ENCODE measurements around the gene TSPAN31. TPM values are rescaled to one million over a fixed set of nuclear protein-coding genes. Genes with fewer than 3 reads are reported as not detected.
"Not testable (repeated sequence)": the region's sequence is repeated elsewhere in the genome, so short reads cannot be mapped to it uniquely, and the experiment has no call there.

Gene TSPAN31
- total RNA-seq, 2 experiments from 2014 or later = 11.7 to 15.0 TPM

DNA sequence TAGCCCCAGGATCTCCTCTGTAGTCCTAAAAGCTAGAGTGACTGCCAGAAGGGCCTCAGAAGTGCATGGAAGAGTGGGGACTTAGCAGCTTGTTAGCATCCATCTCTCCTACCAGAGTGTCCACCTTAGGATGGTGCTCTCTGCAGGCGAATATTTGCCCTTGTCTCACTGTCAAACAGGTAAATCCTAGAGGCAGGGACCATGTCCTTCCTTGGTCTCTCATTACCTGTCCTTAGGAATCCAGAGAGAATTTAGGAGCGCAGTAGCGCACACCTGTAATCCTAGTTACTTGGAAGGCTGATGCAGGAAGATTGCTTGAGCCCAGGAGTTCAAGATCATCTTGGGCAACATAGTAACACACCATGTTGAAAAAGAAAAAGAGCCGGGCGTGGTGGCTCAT is 27.7 kb upstream of the TSPAN31 start:
- H3K36me3 Mint-ChIP-seq = peaks cover 43% of the 10 kb centered on the region
- no peak overlapping the region for H3K27ac Mint-ChIP-seq
- intact Hi-C loops (cut with micrococcal nuclease) = no loop called here
- DNase-seq = no peak
- no peaks in the 10 kb centered on the region for H3K9me3 Mint-ChIP-seq
- no peaks in the 10 kb centered on the region for H3K4me1 Mint-ChIP-seq (ENCODE audit: low read depth)
- POLR2A ChIA-PET = no interaction called here
- no peaks in the 10 kb centered on the region for H3K27me3 Mint-ChIP-seq
- CTCF ChIA-PET = no interaction called here
- H3K4me3 Mint-ChIP-seq = no peak overlapping the region

DNA sequence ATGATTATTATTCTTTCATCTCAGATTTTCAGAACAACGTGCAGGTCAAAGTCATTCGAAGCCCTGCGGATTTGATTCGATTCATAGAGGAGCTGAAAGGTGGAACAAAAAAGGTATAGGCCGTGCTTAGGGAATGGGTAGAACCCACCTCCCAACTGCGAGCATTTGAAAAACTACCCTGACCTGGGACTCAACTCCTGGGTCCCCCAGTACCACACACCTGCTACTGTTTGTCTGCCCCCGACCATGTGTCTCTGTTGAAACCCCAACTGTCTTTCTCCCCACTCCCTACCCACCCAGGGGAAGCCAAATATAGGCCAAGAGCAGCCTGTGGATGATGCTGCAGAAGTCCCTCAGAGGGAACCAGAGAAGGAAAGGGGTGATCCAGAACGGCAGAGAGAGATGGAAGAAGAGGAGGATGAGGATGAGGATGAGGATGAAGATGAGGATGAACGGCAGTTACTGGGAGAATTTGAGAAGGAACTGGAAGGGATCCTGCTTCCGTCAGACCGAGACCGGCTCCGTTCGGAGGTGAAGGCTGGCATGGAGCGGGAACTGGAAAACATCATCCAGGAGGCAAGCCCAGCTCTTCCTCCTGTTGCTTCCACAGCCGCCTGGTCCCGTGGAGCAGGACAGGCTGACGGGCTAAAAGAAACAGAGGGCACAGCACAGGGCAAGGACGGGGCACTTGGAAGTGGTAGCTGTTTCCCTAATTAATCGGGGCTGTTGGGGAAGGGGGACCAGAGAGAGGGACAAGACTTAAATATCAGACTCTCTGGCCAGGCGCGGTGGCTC is 26.8 kb upstream of the TSPAN31 start:
- no peaks in the 10 kb centered on the region for H3K9me3 Mint-ChIP-seq
- intact Hi-C loops (cut with micrococcal nuclease) = no loop called here
- no peak overlapping the region for H3K4me3 Mint-ChIP-seq
- peaks cover 43% of the 10 kb centered on the region for H3K36me3 Mint-ChIP-seq
- CTCF ChIA-PET = interaction anchor here (1.9 kb wide), 1 partner anchor 24 kb away, joined by 5 read pairs; no protein-coding TSS in a partner anchor
- POLR2A ChIA-PET = no interaction called here
- H3K27me3 Mint-ChIP-seq = no peaks in the 10 kb centered on the region
- no peaks in the 10 kb centered on the region for H3K4me1 Mint-ChIP-seq (ENCODE audit: low read depth)
- no peak for DNase-seq
- H3K27ac Mint-ChIP-seq = no peak overlapping the region

DNA sequence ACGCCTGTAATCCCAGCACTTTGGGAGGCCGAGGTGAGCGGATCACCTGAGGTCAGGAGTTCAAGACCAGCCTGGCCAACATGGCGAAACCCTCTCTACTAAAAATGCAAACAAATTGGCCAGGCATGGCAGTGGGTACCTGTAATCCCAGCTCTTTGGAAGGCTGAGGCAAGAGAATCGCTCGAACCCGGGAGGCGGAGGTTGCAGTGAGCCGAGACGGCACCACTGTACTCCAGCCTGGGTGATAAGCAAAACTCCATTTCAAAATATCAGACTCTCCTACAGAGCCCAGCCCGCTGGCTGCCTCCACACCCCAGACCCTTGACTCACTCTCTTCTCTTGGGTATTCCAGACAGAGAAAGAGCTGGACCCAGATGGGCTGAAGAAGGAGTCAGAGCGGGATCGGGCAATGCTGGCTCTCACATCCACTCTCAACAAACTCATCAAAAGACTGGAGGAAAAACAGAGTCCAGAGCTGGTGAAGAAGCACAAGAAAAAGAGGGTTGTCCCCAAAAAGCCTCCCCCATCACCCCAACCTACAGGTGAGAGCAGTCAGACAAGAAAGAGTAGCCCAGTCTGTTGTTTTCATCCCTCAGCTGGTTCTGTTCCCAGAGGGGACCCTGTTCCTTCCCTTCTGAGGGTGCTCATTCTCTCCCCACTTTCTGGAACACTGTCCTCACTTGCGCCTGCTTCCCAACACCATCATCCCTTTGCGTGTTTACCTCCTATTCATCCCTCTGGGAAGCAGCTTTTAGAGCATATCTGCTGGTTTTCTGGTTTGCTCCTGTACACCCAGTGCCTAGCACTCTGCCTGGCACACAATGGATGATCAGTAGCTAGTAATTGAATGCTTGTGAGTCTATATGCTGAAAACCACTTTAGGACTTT is 26.0 kb upstream of the TSPAN31 start:
- DNase-seq = no peak
- ChIA-PET POLR2A (no interaction called here), CTCF (interaction anchor here (0.6 to 1.9 kb wide), 2 partner anchors 18 to 23 kb away, joined by 3 to 5 read pairs; no protein-coding TSS in a partner anchor)
- Mint-ChIP-seq H3K27ac (no peak overlapping the region), H3K4me1 (ENCODE audit: low read depth) (no peaks in the 10 kb centered on the region), H3K4me3 (no peak overlapping the region), H3K36me3 (peaks cover 41% of the 10 kb centered on the region), H3K9me3 (no peaks in the 10 kb centered on the region), H3K27me3 (no peaks in the 10 kb centered on the region)
- intact Hi-C loops (cut with micrococcal nuclease) = no loop called here

DNA sequence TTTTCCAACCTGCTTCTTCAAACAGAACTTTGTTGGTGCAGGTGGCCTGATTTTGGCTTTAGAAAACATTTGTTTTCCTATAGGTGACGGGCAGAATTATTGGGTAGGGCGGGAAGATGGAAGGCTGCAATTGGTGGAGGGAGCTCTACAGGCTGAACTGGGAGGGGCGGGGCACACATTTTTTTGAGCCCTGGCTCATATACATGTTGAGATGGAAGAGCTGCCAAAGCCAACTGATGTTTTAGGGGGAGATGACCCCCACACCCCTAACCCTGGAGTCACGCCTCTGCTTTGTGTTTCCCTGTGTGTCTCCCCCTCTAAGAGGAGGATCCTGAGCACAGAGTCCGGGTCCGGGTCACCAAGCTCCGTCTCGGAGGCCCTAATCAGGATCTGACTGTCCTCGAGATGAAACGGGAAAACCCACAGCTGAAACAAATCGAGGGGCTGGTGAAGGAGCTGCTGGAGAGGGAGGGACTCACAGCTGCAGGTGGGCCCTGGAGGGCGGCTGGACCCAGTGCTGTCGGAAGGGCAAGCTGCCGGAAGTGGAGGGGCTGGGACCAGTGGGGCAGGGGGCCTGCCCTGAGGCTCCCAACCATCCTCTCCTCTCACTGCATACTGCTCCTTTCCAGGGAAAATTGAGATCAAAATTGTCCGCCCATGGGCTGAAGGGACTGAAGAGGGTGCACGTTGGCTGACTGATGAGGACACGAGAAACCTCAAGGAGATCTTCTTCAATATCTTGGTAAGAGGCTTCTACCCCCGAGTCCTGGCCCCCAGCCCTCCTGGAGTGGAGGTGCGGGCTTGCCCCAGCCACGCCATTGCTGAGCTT is 24.8 kb upstream of the TSPAN31 start:
- Mint-ChIP-seq H3K27me3 (no peaks in the 10 kb centered on the region), H3K4me1 (ENCODE audit: low read depth) (no peaks in the 10 kb centered on the region), H3K27ac (no peak overlapping the region), H3K36me3 (peaks cover 40% of the 10 kb centered on the region), H3K9me3 (no peaks in the 10 kb centered on the region), H3K4me3 (no peak overlapping the region)
- intact Hi-C loops (cut with micrococcal nuclease) = no loop called here
- POLR2A ChIA-PET = interaction anchor here (1.5 kb wide), 1 partner anchor 22 kb away, joined by 3 read pairs; no protein-coding TSS in a partner anchor
- DNase-seq = no peak
- CTCF ChIA-PET = interaction anchor here (1.9 kb wide), 1 partner anchor 22 kb away, joined by 5 read pairs; no protein-coding TSS in a partner anchor

DNA sequence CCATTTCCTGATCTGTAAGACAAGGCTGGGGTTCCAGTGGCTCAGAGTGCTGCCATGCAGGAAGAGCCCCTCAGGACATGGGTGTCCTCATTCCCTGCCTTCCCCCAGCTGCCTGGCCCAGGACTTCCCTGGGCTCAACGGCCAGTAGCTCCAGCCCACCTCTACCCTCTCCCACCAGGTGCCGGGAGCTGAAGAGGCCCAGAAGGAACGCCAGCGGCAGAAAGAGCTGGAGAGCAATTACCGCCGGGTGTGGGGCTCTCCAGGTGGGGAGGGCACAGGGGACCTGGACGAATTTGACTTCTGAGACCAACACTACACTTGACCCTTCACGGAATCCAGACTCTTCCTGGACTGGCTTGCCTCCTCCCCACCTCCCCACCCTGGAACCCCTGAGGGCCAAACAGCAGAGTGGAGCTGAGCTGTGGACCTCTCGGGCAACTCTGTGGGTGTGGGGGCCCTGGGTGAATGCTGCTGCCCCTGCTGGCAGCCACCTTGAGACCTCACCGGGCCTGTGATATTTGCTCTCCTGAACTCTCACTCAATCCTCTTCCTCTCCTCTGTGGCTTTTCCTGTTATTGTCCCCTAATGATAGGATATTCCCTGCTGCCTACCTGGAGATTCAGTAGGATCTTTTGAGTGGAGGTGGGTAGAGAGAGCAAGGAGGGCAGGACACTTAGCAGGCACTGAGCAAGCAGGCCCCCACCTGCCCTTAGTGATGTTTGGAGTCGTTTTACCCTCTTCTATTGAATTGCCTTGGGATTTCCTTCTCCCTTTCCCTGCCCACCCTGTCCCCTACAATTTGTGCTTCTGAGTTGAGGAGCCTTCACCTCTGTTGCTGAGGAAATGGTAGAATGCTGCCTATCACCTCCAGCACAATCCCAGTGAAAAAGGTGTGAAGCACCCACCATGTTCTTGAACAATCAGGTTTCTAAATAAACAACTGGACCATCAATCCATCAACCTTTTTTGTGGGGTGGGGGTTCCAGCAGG is 23.9 kb upstream of the TSPAN31 start:
- Mint-ChIP-seq H3K36me3 (peaks cover 39% of the 10 kb centered on the region), H3K27ac (no peak overlapping the region), H3K9me3 (no peaks in the 10 kb centered on the region), H3K4me3 (no peak overlapping the region), H3K4me1 (ENCODE audit: low read depth) (no peaks in the 10 kb centered on the region), H3K27me3 (no peaks in the 10 kb centered on the region)
- DNase-seq = no peak
- intact Hi-C loops (cut with micrococcal nuclease) = no loop called here
- ChIA-PET POLR2A (interaction anchor here (1.5 kb wide), 1 partner anchor 21 kb away, joined by 3 read pairs; no protein-coding TSS in a partner anchor), CTCF (no interaction called here)

DNA sequence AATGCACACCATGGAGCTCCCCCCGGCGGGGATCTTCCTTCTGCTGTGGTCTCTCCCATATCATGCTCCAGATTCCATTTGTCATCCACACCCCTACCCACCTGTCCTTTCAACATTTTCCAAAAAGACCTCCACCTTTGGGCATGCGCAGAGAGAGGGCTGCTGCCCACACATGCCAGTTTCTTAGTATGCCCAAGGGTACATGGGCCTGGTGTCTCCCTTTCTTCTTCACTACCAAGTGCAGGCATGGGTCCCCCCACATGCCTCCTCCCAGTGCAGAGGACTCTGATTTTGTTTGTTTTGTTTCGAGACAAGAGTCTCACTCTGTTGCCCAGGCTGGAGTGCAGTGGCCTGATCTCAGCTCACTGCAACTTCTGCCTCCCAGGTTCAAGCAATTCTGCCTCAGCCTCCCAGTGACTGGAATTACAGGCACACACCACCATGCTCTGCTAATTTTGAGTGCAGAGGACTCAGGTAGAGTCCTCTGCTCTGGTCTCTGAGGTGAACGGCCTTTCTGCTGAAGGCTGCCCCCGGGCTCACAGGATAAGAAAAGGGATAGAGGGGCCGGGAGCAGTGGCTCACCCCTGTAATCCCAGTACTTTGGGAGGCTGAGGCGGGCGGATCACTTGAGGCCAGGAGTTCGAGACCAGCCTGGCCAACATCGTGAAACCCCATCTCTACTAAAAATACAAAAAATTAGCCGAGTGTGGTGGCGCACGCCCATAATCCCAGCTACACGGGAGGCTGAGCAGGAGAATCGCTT is 22.8 kb upstream of the TSPAN31 start:
- CTCF ChIA-PET = not testable (repeated sequence)

DNA sequence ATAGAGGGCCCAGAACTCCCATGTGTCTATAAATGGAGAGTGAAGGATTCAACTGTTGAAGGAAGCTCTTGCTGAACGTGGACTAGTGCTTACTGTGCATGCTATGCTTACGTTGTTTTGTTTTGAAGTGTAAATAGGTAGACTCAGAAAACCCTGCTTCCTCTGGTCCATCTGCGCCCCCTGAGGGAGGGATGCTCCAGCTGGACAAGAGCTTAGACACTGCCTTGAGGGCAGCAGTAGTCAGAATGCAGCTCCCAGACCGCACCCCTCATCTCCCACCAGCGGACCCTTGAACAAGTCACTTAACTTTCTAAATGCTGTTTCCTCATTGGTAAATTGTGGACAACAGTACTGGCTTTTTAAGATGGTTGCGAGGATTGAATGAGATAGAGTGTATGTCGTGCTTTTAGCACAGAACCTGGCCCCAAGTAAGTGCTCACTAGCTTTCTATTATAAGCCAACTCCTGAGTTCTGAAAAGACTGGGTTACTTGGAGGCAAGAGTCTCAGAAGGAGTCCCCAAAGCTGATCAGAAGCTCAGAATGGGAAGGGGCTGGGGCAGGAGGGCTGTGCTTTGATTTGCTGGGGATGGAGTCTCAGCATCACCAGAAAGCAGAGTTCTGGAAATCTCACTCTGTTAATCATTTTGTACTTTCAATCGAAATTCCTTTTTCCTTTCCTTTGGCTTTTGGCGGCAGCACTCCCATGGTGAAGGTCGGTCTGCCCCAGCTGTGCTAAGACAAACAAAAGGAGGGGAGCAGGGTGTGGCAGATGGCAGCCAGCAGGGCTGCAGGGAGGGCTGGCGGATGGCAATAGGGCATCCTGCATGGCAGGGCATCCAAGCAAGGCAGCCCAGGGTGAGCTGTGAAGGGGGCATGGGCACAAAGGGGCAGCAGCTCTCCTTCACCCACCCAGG is 21.9 kb upstream of the TSPAN31 start:
- CTCF ChIA-PET = interaction anchor here (0.6 kb wide), 1 partner anchor 139 kb away, joined by 3 read pairs; no protein-coding TSS in a partner anchor
- POLR2A ChIA-PET = interaction anchor here (0.5 to 0.6 kb wide), 2 partner anchors 98 to 119 kb away, joined by 3 to 4 read pairs; no protein-coding TSS in a partner anchor
- H3K27ac Mint-ChIP-seq = peak overlapping the region; percentile 34
- DNase-seq = no peak
- H3K4me1 Mint-ChIP-seq (ENCODE audit: low read depth) = no peaks in the 10 kb centered on the region
- no peaks in the 10 kb centered on the region for H3K9me3 Mint-ChIP-seq
- H3K27me3 Mint-ChIP-seq = no peaks in the 10 kb centered on the region
- H3K4me3 Mint-ChIP-seq = no peak overlapping the region
- H3K36me3 Mint-ChIP-seq = peaks cover 44% of the 10 kb centered on the region
- intact Hi-C loops (cut with micrococcal nuclease) = no loop called here

More for the DNA sequence above, 22.8 kb upstream of the TSPAN31 start:
- intact Hi-C loops (cut with micrococcal nuclease); H3K9me3 Mint-ChIP-seq; H3K4me1 Mint-ChIP-seq (ENCODE audit: low read depth); H3K4me3 Mint-ChIP-seq; DNase-seq; H3K27me3 Mint-ChIP-seq: not testable (repeated sequence)
- POLR2A ChIA-PET = interaction anchor here (0.5 kb wide), 1 partner anchor 119 kb away, joined by 3 read pairs; no protein-coding TSS in a partner anchor
- Mint-ChIP-seq H3K36me3 (peaks cover 43% of the 10 kb centered on the region), H3K27ac (peak overlapping the region; percentile 34)

DNA sequence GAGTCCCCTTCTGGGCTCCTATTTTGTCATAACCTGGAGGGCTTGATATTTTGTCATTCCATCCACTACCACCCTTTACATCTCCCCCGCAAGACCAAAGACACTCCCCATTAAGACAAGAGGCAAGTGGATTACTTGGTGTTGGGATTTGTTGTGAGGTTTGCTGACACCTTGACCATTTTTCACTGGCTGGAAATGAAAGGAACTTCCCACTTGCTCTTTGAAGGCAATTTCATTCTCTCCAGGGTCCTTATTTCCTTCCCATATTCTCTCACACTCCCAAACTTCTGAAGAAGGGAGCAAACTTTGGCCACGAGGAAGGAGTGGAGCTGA is 21.2 kb upstream of the TSPAN31 start:
- no peaks in the 10 kb centered on the region for H3K4me1 Mint-ChIP-seq (ENCODE audit: low read depth)
- no peak for DNase-seq
- peak overlapping the region; percentile 10 for H3K27ac Mint-ChIP-seq
- ChIA-PET CTCF (no interaction called here), POLR2A (interaction anchor here (0.6 kb wide), 1 partner anchor 16 kb away, joined by 5 read pairs; no protein-coding TSS in a partner anchor)
- H3K4me3 Mint-ChIP-seq = no peak overlapping the region
- H3K36me3 Mint-ChIP-seq = peaks cover 44% of the 10 kb centered on the region
- H3K9me3 Mint-ChIP-seq = no peaks in the 10 kb centered on the region
- intact Hi-C loops (cut with micrococcal nuclease) = no loop called here
- H3K27me3 Mint-ChIP-seq = no peaks in the 10 kb centered on the region

DNA sequence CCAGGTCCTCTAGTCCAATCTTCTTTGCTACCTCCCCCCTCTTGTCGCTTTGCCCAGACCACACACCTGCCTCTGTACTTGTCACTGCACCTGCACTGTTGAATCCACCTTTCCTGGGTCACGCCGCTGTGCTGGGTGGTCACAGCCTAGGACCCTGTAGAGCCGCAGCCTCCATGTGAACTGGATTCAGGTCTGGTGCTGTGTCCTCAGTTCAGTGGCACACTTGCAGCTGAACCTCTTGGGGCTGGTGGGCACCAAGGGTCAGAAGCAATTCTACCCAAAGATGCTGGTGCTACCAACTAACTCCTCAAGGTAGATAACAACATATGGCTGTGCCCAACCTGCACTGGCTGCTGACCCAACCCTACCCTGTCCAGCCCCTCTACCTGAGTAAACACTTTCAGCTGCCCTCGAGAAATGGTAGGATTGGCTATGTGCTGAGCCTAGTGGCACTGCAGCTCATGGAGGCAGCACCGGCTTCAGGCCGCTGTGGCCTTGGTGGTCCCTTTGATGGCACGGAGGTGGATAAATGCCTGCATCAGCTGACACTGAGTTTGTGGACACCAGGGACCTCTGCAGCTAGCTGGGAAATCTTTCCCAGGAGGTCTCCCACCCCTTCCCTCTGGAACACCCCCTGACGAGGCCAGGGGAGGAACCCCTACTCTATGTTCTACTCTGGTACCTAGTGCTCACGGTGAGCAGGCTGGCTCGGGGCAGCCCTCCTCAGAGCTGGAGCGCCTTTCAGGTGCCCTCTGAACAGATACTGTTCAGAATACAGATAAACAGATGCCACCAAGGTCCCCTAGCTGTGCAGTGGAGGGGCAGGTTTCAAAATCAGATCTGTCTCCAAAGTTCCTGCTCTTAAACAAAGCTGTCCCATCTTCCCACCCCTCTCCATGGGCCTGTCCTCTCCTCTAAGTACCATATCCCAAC is 20.6 kb upstream of the TSPAN31 start:
- H3K4me1 Mint-ChIP-seq (ENCODE audit: low read depth) = no peaks in the 10 kb centered on the region
- DNase-seq = no peak
- ChIA-PET CTCF (interaction anchor here (1.0 kb wide), 1 partner anchor 11 kb away, joined by 6 read pairs; no protein-coding TSS in a partner anchor), POLR2A (interaction anchor here (0.6 to 1.2 kb wide), 2 partner anchors 13 to 16 kb away, joined by 5 to 6 read pairs; no protein-coding TSS in a partner anchor)
- peaks cover 42% of the 10 kb centered on the region for H3K36me3 Mint-ChIP-seq
- H3K9me3 Mint-ChIP-seq = no peaks in the 10 kb centered on the region
- H3K4me3 Mint-ChIP-seq = no peak overlapping the region
- intact Hi-C loops (cut with micrococcal nuclease) = no loop called here
- peak overlapping the region; percentile 64 for H3K27ac Mint-ChIP-seq
- no peaks in the 10 kb centered on the region for H3K27me3 Mint-ChIP-seq
